Vagina (tissue), 2 donors: ENCODE measurements around the gene PCDHA8.

Experiments used
- CTCF ChIP-seq, 3 experiments: fragments of 450-650 bp in 2 of 3; fragments of 200-600 bp in 1 of 3; sonication (generic) in 1 of 3; IDR thresholded peaks; one replicate each; pipeline ENCODE4 v1.5.1; 2017 to 2019; ENCODE audit warnings: antibody characterized with exemption in 3 of 3, mild to moderate bottlenecking in 2 of 3, moderate library complexity in 2 of 3
- POLR2A ChIP-seq, 2 donors: fragments of 450-650 bp; IDR thresholded peaks; one replicate each; pipeline ENCODE4 v1.6.1; 2017; ENCODE audit warnings: antibody characterized with exemption in 2 of 2, mild to moderate bottlenecking in 2 of 2, moderate library complexity in 2 of 2
- POLR2AphosphoS5 ChIP-seq, 2 donors: sonication (generic); formaldehyde crosslinking; IDR thresholded peaks; one replicate each; pipeline ENCODE4 v1.9.0; 2017; ENCODE audit warnings: antibody characterized with exemption in 2 of 2, mild to moderate bottlenecking in 2 of 2, low read depth in 1 of 2; ENCODE audit not compliant: insufficient read depth in 1 of 2

GRCh38 chr5:140827704-140828361 is 13.2 kb upstream of the PCDHA8 start, which contains the start of gene PCDHA6:
- TF ChIP-seq CTCF (IDR thresholded peaks at IDR 0.05) (no peak), POLR2A (IDR thresholded peaks at IDR 0.05) (no peak), POLR2AphosphoS5 (IDR thresholded peaks at IDR 0.05; ENCODE audit: insufficient read depth in 1 of 2, low read depth in 1 of 2) (no peak)
